Anterior cingulate cortex (tissue), 58 donors: ENCODE results near the gene CSTA.

ENCODE experiments used
- DNase-seq, 58 donors: peaks; one replicate each; lab custom pipeline; 2025; lab: John Stamatoyannopoulos, UW

CSTA gene, protein sequence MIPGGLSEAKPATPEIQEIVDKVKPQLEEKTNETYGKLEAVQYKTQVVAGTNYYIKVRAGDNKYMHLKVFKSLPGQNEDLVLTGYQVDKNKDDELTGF

DNA sequence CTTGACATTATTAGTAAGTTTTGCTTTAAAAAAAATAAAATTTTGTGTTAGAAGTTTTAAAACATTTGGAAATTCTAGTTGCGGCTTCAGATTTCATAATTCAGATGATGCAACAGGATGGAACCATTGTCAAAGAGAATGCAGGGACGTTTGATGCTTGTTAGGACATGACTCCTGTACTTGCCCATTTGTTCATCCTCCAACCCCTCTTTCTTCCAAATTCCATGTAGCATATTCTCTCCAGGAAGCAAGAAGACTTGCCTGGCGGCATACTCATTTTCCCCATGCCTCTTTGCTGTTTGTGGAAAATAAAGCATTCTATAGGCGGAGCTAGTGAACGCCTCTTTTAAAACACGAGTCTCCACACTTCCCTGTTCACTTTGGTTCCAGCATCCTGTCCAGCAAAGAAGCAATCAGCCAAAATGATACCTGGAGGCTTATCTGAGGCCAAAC lies at the start of gene CSTA:
Gene CSTA, plus strand, starts transcription at position 378 of the 453 bp plus-strand sequence. Its CDS starts 45 bp downstream, at position 423.
- DNase-seq = no peak

DNA sequence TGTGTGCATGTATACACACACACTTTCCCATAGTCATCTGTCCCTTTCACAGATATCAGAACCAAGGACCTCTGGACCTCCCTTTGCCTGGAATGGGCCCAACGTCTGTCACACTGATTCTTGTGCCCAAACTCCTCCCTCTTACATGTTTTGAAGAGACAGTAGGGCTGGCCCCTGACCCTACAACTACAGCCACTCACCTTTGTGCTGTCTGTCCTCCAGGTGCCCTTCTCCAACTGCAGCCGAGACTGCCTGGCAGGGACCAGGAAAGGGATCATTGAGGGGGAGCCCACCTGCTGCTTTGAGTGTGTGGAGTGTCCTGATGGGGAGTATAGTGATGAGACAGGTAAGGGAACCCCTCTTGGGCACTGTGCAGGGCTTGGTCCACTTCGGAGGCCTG lies 43.2 kb upstream of the CSTA start:
- DNase-seq = no peak

DNA sequence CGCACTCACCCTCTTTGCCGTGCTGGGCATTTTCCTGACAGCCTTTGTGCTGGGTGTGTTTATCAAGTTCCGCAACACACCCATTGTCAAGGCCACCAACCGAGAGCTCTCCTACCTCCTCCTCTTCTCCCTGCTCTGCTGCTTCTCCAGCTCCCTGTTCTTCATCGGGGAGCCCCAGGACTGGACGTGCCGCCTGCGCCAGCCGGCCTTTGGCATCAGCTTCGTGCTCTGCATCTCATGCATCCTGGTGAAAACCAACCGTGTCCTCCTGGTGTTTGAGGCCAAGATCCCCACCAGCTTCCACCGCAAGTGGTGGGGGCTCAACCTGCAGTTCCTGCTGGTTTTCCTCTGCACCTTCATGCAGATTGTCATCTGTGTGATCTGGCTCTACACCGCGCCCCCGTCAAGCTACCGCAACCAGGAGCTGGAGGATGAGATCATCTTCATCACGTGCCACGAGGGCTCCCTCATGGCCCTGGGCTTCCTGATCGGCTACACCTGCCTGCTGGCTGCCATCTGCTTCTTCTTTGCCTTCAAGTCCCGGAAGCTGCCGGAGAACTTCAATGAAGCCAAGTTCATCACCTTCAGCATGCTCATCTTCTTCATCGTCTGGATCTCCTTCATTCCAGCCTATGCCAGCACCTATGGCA lies 41.1 kb upstream of the CSTA start:
- no peak for DNase-seq

DNA sequence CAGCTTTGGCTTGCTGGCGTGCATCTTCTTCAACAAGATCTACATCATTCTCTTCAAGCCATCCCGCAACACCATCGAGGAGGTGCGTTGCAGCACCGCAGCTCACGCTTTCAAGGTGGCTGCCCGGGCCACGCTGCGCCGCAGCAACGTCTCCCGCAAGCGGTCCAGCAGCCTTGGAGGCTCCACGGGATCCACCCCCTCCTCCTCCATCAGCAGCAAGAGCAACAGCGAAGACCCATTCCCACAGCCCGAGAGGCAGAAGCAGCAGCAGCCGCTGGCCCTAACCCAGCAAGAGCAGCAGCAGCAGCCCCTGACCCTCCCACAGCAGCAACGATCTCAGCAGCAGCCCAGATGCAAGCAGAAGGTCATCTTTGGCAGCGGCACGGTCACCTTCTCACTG lies 40.6 kb upstream of the CSTA start:
- no peak for DNase-seq

DNA sequence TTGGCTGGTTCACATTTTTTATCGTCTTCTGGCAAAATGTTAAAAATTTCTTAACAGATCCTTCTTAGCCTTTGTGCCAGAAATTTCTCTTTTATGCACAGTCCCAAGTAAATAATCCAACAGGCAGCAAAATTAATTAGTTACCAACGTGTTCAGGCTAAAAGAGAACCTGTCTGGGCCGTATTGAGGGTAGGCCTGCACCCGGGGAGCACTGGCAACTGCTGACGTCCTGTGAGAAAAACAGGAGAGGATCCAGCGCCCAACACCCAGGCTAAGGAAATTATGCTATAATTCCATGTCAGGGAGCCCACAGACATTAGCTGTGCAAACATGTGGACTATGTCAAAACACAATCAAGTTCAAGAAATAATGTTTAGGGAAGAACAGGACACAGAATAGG lies 30.7 kb upstream of the CSTA start:
- no peak for DNase-seq

DNA sequence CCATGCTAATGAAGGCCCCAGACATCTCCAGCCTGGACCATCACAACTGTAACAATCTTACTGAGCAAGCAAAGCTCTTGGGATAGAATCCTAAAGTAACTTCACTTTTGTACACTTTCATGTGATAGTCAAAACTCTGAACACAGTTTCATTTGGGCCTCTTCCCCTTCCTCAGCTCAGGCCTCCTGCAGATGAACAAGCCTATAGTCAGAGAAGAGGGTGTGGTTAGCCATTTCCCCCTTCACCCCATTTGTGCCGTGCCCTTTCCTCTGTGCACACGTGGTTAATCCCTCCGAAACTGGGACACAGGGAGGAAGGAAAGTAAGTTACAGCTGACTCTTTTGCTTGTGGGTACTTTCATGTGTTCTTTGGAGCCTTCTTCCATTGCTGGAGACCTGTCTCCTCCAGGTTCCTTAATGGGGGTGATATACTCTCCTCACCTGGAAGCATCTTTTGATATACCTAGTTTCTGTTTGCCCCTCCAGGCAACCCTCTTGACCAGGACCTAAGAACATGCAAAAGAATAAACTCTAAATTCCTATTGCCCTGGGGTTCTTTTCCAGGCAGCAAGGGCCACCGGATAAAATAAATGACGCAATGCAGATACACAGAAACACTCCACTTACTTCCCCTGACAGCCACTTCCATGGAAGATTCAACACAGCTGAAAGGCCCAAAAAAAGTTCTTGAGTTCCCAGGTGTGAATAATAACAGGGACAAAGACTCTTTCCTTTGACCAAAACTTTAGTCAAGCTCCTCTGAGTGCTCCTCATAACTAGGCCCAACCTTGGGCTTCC lies 29.6 kb upstream of the CSTA start:
- peak in 1 of 58 donors; percentile 24 for DNase-seq

DNA sequence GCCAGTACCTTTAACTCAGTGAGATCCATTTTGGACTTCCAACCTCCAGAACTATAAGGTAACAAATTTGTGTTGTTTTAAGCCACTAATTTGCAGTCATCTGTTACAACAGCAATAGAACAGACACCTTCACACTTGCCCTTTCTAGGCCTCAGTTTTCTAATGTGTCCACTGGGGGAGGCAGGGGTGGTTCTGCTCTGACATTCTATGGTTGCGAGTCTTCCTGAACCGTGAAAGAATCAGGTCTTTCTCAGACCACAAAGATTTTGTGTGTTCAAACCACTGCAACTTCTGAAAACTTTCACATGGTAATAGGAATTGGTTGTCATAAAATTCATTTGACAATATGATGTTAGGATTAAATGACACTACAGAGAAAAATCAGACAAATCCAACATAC lies 26.8 kb upstream of the CSTA start:
- no peak for DNase-seq

DNA sequence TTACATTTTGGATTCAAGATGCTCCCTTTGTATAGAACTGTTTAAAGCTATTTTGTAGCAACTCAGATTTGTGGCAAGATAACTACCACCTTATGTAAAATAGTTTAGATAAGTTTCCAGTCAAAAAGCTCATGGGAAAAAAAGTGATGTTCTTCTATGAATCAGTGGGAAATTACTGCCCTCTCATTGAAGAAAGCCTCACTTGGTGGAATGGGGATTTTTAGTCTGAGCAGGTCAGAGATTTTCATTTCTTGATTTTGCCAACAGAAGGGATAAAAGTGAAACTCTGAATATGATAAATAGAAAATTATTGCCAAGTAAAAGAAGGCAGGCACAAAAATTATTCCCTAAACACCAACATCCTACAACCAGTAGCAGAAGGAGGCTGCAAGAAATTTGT lies 25.8 kb upstream of the CSTA start:
- DNase-seq = no peak

DNA sequence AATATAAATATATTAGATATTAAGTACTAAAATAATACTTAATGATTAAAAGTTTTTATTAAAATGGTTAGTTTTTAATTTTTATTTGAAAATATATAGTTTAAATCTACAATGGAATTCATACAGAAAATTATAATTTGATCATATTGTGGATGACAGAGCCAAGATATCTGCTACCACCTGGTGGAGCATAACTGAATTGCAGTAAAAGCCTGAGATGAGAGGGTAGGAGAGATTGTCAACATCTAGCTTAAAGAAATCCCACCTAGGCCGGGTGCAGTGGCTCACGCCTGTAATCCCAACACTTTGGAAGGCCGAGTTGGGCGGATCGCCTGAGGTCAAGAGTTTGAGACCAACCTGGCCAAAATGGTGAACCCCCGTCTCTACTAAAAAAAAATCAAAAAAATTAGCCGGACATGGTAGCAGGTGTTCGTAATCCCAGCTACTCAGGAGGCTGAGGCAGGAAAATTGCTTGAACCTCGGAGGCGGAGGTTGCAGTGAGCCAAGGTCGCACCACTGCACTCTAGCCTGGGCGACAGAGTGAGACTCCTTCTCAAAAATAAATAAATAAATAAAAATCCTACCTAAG lies 25.1 kb upstream of the CSTA start:
- DNase-seq = no peak

DNA sequence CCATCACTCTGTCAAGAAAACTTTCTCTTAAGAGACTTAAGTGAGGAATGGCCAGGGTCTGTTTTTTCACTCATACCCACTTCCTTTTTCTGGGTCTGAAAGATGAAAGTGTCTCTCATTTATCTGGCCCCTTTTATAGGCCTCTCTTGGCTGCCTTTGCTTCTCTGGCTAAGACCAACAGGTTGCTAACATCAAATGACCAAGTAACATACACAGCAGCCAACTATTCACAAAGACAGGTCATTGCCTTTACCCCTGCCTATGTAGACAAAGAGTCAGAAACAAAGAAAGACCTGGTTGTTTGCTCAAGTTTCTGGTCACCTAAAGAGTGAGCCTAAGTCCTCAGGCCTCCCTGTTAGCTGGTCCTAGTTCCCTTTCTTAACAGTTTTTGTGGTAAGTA lies 24.0 kb upstream of the CSTA start:
- DNase-seq = no peak

DNA sequence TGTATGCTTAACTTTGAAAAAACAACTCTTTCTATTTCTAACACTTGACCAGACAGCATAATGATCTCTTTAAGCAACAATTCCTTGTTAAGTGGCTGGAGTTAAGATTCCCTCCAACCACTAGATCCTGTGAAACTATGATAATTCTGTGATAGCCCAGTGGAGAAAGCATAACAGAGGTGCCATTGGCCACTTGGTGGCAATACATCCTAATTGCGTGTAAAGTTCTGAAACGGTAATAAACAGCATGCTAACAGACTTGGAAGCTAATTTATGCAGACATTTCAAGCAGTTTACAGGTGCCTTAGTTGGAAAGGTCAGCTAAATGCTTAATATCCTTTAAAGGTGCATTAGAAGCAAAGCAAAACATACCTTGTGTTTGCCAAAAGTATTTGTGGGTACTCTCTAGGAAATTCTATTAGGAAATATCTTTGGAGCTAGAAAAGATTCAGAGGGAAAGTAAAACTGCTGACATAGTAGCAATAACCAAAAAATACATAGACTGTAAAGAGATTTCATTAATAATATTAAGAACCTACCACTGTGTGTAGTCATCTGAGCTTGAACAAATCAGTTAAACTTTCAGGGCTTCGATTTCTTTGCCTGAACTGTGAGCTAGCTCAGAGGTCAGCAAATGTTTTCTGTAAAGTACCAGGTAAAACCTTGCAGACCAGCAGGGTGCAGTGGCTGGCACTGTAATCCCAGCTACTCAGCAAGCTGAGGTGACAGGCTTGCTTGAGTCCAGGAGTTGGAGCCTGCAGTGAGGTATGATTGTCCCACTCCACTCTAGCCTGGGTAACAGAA lies 19.0 kb upstream of the CSTA start:
- DNase-seq = no peak

DNA sequence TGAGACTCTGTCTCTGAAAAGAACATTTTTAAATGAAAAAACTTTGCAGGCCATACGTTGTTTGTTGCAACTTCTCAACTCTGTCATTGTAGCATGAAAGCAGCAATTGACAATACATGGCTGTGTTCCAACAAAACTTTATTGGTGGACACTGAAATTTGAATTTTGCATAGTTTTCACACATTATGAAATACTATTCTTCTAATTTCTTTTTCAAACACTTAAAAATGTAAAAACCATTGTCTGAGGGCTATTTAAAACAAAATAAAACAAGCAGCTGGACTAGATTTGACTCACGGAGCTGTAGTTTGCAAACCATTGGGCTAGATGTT lies 18.5 kb upstream of the CSTA start:
- DNase-seq = no peak

DNA sequence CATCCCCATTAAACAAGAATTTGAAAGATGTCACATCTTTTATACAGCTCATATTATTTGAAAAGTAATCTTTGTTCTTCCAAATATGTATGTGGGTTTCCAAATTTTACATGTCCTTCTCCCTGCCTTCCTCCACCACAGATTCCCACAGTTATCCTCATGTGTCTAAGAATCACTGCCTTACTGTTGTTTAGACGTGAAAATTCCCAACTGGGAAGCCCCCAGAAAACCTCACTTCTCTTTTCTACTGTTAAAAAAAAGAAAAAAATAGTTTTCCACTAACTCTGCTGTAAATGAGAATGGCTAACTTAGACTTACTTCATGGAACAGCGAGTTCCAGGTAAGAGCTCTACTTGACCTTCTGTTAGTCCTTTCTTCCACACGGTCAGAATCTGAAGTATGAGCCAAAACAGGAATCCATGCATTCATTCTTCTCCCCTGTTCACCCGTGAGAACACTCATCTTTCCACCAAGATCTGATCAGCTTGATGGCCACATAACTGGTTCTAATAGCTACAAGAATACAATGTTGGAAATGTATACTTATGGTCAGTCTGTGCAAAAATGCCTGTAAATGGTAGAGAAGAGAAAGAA lies 17.9 kb upstream of the CSTA start:
- no peak for DNase-seq

DNA sequence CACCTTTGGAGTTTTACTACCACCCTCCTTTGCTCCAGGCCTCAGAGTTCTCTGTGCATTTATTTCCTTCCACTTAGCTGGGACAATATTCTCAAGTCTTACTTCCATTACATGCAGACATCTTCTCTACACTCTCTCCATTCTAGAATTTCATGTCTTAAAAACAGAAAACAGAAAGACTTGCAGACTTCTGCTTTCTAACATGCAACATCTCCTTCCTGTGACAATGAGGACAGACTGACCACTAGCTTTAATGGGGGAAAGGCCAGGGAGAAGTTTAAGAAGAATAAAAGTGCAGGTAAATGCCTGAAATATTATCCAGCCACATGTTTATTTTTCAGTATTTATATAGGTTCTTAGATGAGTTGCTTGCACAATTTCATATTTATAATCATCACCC lies 17.1 kb upstream of the CSTA start:
- no peak for DNase-seq

DNA sequence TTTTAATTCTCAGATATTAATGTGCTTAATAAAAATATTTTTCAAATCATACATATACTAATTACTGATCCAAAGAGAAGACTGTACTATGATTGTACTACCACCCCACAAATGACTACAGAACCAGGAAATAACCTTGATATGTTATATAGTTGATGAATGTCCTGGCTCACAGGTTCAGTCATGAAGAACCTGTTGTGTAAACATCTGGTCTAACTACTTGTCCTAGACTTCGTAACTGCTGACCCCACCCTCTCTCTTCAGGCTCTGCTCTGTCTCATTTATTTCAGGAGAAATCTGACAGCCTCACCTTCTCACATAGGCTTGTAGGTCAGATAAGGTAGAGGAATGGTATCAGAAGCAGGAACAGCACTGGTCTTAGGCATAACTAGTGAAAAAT lies 14.7 kb upstream of the CSTA start:
- no peak for DNase-seq

DNA sequence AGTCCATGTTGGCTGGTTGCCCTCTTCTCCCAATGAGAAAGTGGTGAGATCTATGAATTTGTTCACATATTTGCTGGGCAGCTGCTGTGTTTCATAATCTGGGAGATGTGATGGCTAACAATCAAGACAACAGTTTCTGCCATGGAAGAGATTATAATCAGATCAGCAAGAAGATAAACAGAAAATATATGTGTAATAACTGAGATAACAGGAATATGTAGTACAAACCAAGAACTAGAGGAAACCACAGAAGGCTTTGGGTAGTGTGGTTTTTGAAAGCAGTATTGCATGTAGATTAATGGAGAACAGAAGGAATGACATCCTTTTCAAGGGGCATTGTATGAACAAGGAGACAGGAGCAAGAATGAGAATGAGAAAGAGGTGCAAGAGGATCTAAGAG lies 12.2 kb upstream of the CSTA start:
- DNase-seq = no peak

DNA sequence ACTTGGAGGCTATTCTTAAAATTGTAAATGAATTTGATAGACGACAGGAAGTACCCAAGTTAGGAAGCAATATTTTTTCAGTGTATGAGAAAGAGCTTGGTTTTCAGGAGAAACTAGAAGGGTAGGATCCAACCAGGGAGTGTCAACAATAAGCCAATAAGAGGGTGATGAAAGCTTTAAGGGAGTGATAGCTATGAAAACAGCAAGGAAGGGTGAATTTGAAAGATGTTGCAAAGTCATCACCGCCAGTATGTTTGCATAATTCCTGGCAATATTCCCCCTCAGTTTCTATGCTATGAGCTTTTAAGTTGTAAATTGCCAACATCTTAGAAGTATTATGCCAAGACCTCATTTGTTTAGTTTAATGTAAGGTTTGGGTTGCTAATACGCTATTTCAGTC lies 11.8 kb upstream of the CSTA start:
- no peak for DNase-seq

DNA sequence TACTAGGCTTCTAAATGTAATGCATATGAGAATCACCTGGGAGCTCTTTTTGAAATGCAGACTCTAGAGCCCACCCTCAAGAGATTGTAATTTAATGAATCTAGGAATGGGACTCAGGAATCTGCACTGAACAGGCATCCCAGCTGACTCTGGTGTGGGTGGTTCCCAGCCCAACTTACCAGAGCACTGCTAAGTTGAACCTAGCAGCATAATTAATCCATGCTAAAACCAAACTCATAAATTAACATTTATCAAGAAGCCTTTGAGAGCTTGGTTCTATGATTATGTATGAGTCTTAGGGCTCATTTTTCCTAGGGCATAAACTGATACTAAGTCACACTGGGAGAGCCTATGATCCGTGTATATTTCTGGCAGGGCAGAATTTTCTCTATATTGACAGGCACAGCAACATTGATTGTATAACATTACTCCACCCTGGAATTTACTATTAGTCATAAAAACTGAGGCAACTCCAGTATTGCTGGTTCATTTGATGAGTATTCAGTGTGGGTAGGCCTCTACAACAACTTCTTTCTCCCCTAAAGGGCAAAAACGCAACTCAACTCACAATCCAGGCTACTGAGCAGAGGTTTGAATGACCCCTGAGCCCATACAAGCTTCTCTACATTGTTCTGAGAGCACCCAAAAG lies 10.7 kb upstream of the CSTA start:
- no peak for DNase-seq

DNA sequence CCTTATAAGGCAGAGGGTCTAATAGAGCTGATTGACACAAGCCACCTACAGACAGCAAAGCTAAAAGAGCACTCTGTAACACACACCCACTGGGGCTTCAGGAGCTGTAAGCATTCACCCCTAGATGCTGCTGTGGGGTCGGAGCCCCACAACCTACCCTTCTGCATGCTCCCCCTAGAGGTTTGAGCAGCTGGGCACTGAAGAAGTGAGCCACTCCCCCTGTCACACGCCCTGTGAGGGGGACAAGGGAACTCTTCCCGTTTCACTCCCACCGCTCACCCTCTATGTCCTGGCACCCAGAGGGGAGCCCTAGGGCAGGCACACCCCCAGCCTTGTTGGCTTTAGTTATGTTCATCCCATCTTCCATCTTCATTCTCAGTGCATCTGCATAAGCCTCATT lies 9.4 kb upstream of the CSTA start:
- no peak for DNase-seq

DNA sequence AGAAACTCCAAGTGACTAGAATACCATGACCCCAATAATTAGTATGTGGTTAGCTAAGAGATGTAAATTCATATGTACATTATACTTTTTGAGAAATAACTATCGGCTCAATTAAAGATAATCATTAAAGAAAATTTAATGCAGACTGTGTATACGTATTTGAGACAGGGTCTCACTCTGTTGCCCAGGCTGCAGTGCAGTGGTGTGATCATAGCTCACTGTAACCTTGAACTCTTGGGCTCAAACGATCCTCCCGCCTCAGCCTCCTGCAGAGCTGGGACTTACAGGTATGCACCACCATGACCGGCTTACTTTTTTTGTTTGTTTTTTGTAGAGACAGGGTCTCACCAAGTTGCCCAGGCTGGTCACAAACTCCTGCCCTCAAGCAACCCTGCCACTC lies 8.7 kb upstream of the CSTA start:
- no peak for DNase-seq
